ENCODE measurements around the gene POLE.

POLE gene

GRCh38 chr12:132687211-132688164 is at the start of gene POLE, which contains the start of gene PXMP2:
Gene POLE (minus strand): TSS chr12:132687342. CDS start chr12:132687315, 27 bp downstream.
Gene PXMP2 (plus strand): TSS chr12:132687587. CDS start chr12:132687671, 84 bp downstream.
- DNase-seq (ENCODE audit: low read depth), result peak; percentile 95

GRCh38 chr12:132736913-132737312 is 49.8 kb upstream of the POLE start:
- DNase-seq (ENCODE audit: low read depth), result no peak

- no peak for DNase-seq (ENCODE audit: low read depth)
Observed at GRCh38 chr12:132736378-132736777, 49.2 kb upstream of the POLE start.

- DNase-seq (ENCODE audit: low read depth), result no peak
Observed at GRCh38 chr12:132735496-132735895, 48.4 kb upstream of the POLE start.

GRCh38 chr12:132734206-132734605 is 47.1 kb upstream of the POLE start:
- no peak for DNase-seq (ENCODE audit: low read depth)

- no peak for DNase-seq (ENCODE audit: low read depth)
Observed at GRCh38 chr12:132731574-132731973, 44.4 kb upstream of the POLE start.

- DNase-seq (ENCODE audit: low read depth), result no peak
Observed at GRCh38 chr12:132730353-132730752, 43.2 kb upstream of the POLE start.

- DNase-seq (ENCODE audit: low read depth), result peak; percentile 26
Observed at GRCh38 chr12:132729541-132730320, 42.6 kb upstream of the POLE start.

GRCh38 chr12:132728502-132728901 is 41.4 kb upstream of the POLE start:
- DNase-seq (ENCODE audit: low read depth), result no peak

- no peak for DNase-seq (ENCODE audit: low read depth)
Observed at GRCh38 chr12:132727091-132727794, 40.1 kb upstream of the POLE start.

- DNase-seq (ENCODE audit: low read depth), result no peak
Observed at GRCh38 chr12:132726386-132726785, 39.2 kb upstream of the POLE start.

GRCh38 chr12:132724506-132725241 is 37.5 kb upstream of the POLE start:
- DNase-seq (ENCODE audit: low read depth), result no peak

GRCh38 chr12:132723764-132724140 is 36.6 kb upstream of the POLE start:
- peak; percentile 42 for DNase-seq (ENCODE audit: low read depth)

GRCh38 chr12:132723015-132723763 is 36.0 kb upstream of the POLE start:
- DNase-seq (ENCODE audit: low read depth), result no peak

GRCh38 chr12:132720606-132721345 is 33.6 kb upstream of the POLE start:
- DNase-seq (ENCODE audit: low read depth), result no peak

GRCh38 chr12:132719954-132720324 is 32.8 kb upstream of the POLE start:
- DNase-seq (ENCODE audit: low read depth), result no peak

- DNase-seq (ENCODE audit: low read depth), result no peak
Observed at GRCh38 chr12:132719141-132719953, 32.2 kb upstream of the POLE start.

GRCh38 chr12:132718644-132719043 is 31.5 kb upstream of the POLE start:
- no peak for DNase-seq (ENCODE audit: low read depth)
